Stimulated activated CD8-positive, alpha-beta memory T cell treated with anti-CD3 and anti-CD28 coated beads, Interleukin-4, amount 100 ng/mL, for 24 hours (primary cell): ENCODE data around the gene SAP25.

ENCODE experiments used
- DNase-seq: peaks from one replicate; pipeline ENCODE4 v3.0.0-alpha.2; 2020; ENCODE audit warnings: low read depth

SAP25 gene

GRCh38 chr7:100573691-100574361 is at the start of gene SAP25:
Gene SAP25, minus strand, starts transcription at chr7:100573900. Its CDS starts 158 bp downstream, at chr7:100573742.
- DNase-seq, result no peak

DNA sequence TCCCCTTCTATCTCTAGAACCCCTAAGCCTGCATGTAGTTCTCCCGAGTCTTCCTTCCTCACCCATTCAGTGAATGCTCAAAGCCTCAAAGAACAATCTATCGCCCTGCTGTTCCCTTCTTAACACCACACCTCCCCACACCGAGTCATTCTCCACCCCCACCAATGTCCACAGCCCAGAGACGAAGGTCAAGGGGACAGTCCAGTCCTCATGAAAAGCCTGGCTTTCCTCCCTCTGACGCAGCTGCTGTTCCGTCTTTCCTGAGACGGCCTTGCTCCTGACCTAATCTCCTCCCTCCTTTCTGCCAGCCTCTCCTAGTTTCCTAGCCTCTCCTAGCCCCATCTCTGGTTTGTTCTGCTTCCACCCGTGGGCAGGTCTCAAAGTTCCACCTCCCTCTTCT is 47.9 kb upstream of the SAP25 start:
- DNase-seq, result no peak

DNA sequence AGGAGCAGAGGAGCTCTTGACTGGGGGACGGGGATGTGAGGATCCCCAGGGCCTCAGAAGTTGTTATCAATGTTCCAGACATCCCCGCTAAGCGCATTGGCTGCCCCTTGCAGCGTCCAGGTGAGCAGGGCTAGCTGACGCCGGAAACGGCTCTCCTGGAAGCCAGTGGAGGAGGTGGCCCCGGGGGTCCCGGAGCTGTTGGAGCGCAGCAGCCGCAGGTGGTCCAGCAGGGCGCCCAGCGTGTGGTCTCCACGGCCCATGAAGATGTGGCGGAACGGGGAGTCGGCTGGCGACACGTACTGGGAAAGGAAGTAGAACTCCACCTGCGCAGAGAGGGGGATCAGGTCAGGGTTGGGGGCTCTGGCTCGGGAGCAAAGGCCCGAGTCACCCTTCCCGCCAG is 47.1 kb upstream of the SAP25 start:
- DNase-seq, result no peak

DNA sequence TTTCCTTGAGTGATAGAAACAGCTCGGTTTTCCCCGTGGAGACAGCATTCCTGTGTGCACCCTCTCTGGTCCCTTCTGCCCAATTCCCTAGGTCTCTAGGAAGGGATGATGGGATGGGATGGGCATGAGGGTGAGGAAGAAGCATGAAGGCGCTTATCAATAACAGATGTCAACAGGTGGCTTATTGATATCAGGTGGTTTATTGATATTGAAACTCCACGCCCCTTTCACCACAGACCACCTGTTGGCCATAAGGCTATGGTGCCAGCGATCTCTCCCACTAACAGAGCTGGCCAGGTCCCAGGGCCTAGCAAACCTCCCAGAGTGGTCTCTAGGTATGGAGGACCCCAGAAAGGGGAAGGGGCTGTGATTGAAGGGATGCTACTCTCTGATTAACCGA is 46.5 kb upstream of the SAP25 start:
- no peak for DNase-seq

DNA sequence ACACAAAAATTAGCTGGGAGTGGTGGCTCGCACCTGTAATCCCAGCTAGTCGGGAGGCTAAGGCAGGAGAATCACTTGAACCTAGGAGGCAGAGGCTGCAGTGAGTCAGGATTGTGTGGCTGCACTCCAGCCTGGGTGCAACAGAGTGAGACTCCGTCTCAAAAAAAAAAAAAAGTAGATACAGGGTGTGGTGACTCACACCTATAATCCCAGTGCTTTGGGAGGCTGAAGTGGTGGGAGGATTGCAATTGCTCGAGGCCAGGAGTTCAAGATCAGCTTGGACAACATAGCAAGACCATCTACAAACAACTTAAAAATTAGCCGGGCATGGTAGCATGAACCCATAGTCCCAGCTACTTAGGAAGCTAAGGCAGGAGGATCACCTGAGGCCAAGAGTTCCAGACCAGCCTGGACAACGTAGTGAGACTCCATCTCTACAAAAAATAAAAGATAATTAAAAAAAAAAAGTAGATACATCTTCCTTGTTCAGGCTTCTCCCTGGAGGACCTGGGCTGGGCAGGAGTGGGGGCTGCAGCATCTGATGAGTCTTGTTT is 40.7 kb upstream of the SAP25 start:
- no peak for DNase-seq

- no peak for DNase-seq
These were observed 39.9 kb upstream of the SAP25 start for GRCh38 chr7:100613412-100614175.

GRCh38 chr7:100612730-100613390 is 39.2 kb upstream of the SAP25 start:
- no peak for DNase-seq

DNA sequence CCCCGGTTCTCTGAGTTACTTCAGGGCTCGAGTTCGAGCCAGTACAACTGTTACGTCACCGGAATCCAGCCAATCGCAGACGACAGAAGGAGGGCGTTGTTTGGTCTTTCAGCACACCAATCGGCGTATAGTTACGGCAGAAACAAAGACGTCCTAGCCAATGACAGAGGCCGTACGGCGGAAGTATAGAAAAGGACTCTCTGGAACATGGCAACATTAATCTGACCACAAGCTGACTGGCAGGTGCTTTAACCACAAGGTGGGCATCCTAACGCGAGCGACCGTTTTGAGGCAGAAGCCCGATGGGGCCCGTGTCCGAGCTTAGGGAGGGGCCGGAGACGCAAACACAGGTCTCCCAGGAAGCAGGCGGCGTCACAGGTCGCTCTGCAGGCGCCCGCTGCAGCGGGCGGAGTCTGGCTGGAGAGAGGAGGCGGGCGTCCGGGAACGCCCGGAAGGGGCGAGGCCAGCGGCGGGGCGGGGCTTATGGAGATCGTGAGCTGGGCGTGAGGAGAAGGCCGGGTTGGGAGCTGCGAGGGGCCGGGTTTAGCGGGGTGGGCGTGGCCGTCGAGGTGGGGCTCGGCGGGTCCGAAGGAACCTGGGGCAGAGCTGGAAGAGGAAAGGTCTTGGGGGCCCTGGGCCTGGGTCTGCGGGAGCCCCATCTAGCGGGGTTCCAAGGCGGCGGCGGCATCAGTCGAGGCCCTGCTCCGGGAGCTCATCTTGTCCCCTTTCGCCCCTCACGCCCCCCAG is 38.5 kb upstream of the SAP25 start, which contains the start of gene MOSPD3:
Gene MOSPD3, plus strand, starts transcription at position 558 of the 747 bp plus-strand sequence. CDS start 252 bp downstream, outside the sequence.
- DNase-seq, result peak; percentile 96

GRCh38 chr7:100609958-100610357 is 36.3 kb upstream of the SAP25 start:
- DNase-seq, result no peak

- no peak for DNase-seq
These were observed 33.4 kb upstream of the SAP25 start for GRCh38 chr7:100607111-100607510.

GRCh38 chr7:100606313-100606712 is 32.6 kb upstream of the SAP25 start:
- no peak for DNase-seq

- no peak for DNase-seq
These were observed 31.5 kb upstream of the SAP25 start for GRCh38 chr7:100604976-100605911.

DNA sequence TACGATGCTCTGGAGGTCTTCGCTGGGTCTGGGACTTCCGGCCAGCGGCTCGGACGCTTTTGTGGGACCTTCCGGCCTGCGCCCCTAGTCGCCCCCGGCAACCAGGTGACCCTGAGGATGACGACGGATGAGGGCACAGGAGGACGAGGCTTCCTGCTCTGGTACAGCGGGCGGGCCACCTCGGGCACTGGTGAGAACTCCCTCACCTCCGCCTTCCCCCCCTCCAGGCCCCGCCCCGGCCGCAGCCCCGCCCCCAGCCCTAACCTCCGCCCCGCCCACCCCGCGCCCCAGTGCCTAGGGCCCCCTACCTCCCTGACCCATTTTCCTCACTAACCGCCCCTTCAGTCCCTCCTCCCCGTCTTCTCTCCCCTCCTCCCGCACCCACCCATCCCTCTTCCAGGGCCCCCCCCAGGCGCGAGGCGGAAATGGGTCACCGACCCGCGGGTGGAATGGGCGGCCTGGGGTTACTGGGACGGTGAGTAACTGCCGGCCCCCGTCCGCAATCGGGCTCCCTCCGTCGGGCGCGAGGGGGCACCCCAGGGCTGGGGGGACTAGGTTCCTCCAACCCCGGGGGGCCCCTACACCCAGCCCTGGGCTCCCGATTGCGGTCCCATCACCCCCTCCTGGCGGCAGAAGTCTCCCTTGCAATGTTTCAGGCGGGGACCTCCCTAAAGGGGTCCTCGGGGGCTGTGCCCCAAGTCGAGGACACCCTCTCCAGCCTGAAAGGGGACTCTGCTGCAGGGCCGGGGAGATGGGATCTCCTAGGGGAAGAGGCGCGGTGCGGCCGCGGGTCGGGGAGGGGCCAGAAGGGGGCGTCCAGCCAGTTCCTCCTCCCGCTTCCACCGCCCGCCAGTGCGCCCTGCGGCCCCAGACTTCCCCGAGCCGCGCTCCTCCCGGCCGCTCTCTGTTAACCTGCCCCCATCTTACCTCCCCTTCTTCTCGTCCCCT is 30.6 kb upstream of the SAP25 start:
- DNase-seq, result peak; percentile 75

- no peak for DNase-seq
These were observed 30.0 kb upstream of the SAP25 start for GRCh38 chr7:100603726-100604027.

GRCh38 chr7:100602889-100603725 is 29.4 kb upstream of the SAP25 start:
- no peak for DNase-seq

DNA sequence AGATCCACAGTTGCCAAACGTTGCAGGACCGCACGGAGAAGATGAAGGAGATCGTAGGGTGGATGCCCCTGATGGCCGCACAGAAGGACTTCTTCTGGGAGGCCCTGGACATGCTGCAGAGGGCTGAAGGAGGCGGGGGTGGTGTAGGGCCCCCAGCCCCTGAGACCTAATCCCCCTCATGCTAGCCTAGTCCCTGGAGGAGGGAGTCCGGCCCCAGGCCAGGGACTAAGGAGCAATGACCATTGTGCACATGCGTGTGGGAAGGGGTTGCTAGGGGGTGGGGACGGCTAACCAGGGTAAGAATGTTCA is 27.0 kb upstream of the SAP25 start:
- DNase-seq, result no peak

GRCh38 chr7:100599911-100600729 is 26.4 kb upstream of the SAP25 start:
- no peak for DNase-seq

DNA sequence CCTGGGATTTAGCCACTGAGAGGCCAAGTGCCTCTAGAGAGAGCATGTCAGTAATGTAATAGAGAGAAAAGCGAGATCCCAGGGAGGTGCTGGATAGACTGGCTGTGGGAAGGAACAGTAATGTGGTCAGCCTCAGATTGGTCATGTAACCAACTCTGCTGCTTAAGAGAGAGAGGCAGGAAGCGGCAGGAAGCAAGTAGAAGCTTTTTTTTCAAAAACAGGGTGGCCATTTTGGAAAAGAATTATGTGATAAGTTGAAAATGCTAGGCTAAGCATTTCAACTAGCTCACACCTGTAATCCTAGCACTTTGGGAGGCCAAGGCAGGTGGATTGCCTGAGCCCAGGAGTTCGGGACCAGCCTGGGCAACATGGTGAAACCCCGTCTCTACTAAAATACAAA is 24.7 kb upstream of the SAP25 start:
- DNase-seq, result no peak
